ENCODE data around the gene MIOS.

GRCh38 chr7:7565018-7565680, 1.5 kb upstream of the MIOS start:
- no peak for TF ChIP-seq CTCF (IDR thresholded peaks at IDR 0.05 in 2 of 3, conservative IDR thresholded peaks at IDR 0.05 in 1 of 3; ENCODE audit: borderline replicate concordance in 1 of 3, insufficient read depth in 1 of 3, low read depth in 2 of 3, low read length in 2 of 3)
- TF ChIP-seq SIN3A (IDR thresholded peaks at IDR 0.05; ENCODE audit: low read depth), result no peak
- TF ChIP-seq EZH2phosphoT487 (IDR thresholded peaks at IDR 0.05; ENCODE audit: borderline replicate concordance), result no peak
- no peak for TF ChIP-seq POLR2A (IDR thresholded peaks at IDR 0.05; ENCODE audit: borderline replicate concordance, extremely low read depth, insufficient read depth, insufficient read length)
- no peak for TF ChIP-seq REST (IDR thresholded peaks at IDR 0.05; ENCODE audit: low read depth)
- TF ChIP-seq ZBTB33 (IDR thresholded peaks at IDR 0.05; ENCODE audit: extremely low read depth, insufficient replicate concordance, low read length), result no peak
- TF ChIP-seq TCF7L2 (IDR thresholded peaks at IDR 0.05; ENCODE audit: borderline replicate concordance, extremely low read depth, insufficient read depth, insufficient read length), result no peak
